HG03460 (cell line): ENCODE measurements around the gene GOLGA3.
"Not testable (repeated sequence)": the region's sequence is repeated elsewhere in the genome, so short reads cannot be mapped to it uniquely, and the experiment has no call there.

Experiments used
- ATAC-seq: cut with Tn5 transposase; IDR thresholded peaks from one replicate; pipeline ENCODE4 v1.9.1; 2021; ENCODE audit not compliant: unreplicated experiment

The GOLGA3 gene

GRCh38 chr12:132828706-132829534, at the start of gene GOLGA3:
Gene GOLGA3 (minus strand): TSS chr12:132828869. CDS start chr12:132822128, 6,741 bp downstream.
- peak; percentile 89 for ATAC-seq

- ATAC-seq = not testable (repeated sequence)
These were observed 46.0 kb upstream of the GOLGA3 start for GRCh38 chr12:132874620-132875019.

GRCh38 chr12:132874175-132874574, 45.5 kb upstream of the GOLGA3 start:
- no peak for ATAC-seq

- ATAC-seq = no peak
These were observed 45.1 kb upstream of the GOLGA3 start for GRCh38 chr12:132873724-132874123.

GRCh38 chr12:132872975-132873421, 44.3 kb upstream of the GOLGA3 start:
- ATAC-seq = no peak

- no peak for ATAC-seq
These were observed 43.6 kb upstream of the GOLGA3 start for GRCh38 chr12:132872073-132872855.

- no peak for ATAC-seq
These were observed 40.9 kb upstream of the GOLGA3 start for GRCh38 chr12:132869551-132869950.

- ATAC-seq = no peak
These were observed 37.7 kb upstream of the GOLGA3 start for GRCh38 chr12:132866251-132866828.

- no peak for ATAC-seq
These were observed 32.9 kb upstream of the GOLGA3 start for GRCh38 chr12:132861558-132861957.

- no peak for ATAC-seq
These were observed 30.1 kb upstream of the GOLGA3 start for GRCh38 chr12:132858718-132859266.

GRCh38 chr12:132857019-132857418, 28.4 kb upstream of the GOLGA3 start:
- not testable (repeated sequence) for ATAC-seq

- ATAC-seq = no peak
These were observed 27.9 kb upstream of the GOLGA3 start for GRCh38 chr12:132856581-132856980.

- ATAC-seq = not testable (repeated sequence)
These were observed 26.5 kb upstream of the GOLGA3 start for GRCh38 chr12:132855211-132855610.

GRCh38 chr12:132853285-132854092, 24.8 kb upstream of the GOLGA3 start:
- no peak for ATAC-seq

GRCh38 chr12:132852496-132852895, 23.8 kb upstream of the GOLGA3 start:
- no peak for ATAC-seq

- ATAC-seq = no peak
These were observed 22.8 kb upstream of the GOLGA3 start for GRCh38 chr12:132851465-132851864.

GRCh38 chr12:132850291-132850690, 21.6 kb upstream of the GOLGA3 start:
- no peak for ATAC-seq

- ATAC-seq = no peak
These were observed 19.9 kb upstream of the GOLGA3 start for GRCh38 chr12:132848521-132848920.

GRCh38 chr12:132847363-132848356, 19.0 kb upstream of the GOLGA3 start:
- ATAC-seq = no peak
